Astrocyte of the spinal cord (primary cell): Measurements from ENCODE around the gene DHCR24.

ENCODE experiments used
- DNase-seq: peaks from one replicate; pipeline ENCODE4 v3.0.0; 2011; ENCODE audit warnings: low read depth, low spot score
- H3K4me3 ChIP-seq: 2 replicates; pipeline ENCODE4 v1.5.1; 2011; ENCODE audit warnings: low read depth, mild to moderate bottlenecking, low read length, moderate library complexity
- CTCF ChIP-seq: IDR thresholded peaks from 2 replicates; pipeline ENCODE4 v1.5.1; 2012; ENCODE audit warnings: low read depth, mild to moderate bottlenecking, low read length, inconsistent platforms
- in situ Hi-C: cut with HindIII; loops from 2 replicates; pipeline ENCODE4 v1.10.0; 2017; ENCODE audit warnings: low sequenced_read_pairs

The DHCR24 gene

GRCh38 chr1:54810153-54810942 is 76.6 kb downstream of the DHCR24 start:
- DNase-seq = peak; percentile 29
- in situ Hi-C loops = no loop called here
- peak; percentile 92 for TF ChIP-seq CTCF
- no peak overlapping the region for H3K4me3 ChIP-seq

GRCh38 chr1:54809496-54810074 is 77.4 kb downstream of the DHCR24 start:
- no peak for TF ChIP-seq CTCF
- DNase-seq = no peak
- no peak overlapping the region for H3K4me3 ChIP-seq
- in situ Hi-C loops = no loop called here

GRCh38 chr1:54808443-54809207 is 78.4 kb downstream of the DHCR24 start:
- in situ Hi-C loops = no loop called here
- DNase-seq = no peak
- H3K4me3 ChIP-seq = no peak overlapping the region
- peak; percentile 29 for TF ChIP-seq CTCF

GRCh38 chr1:54807756-54808155 is 79.2 kb downstream of the DHCR24 start:
- DNase-seq = no peak
- in situ Hi-C loops = no loop called here
- no peak for TF ChIP-seq CTCF
- H3K4me3 ChIP-seq = no peak overlapping the region

GRCh38 chr1:54806931-54807611 is 79.9 kb downstream of the DHCR24 start:
- in situ Hi-C loops = no loop called here
- TF ChIP-seq CTCF = no peak
- no peak overlapping the region for H3K4me3 ChIP-seq
- no peak for DNase-seq

- in situ Hi-C loops = no loop called here
- H3K4me3 ChIP-seq = no peak overlapping the region
- TF ChIP-seq CTCF = no peak
- no peak for DNase-seq
These were observed 81.0 kb downstream of the DHCR24 start for GRCh38 chr1:54805981-54806381.
